H9 (cell line): ENCODE data around the gene OTX2. TPM values are rescaled to one million over a fixed set of nuclear protein-coding genes. Genes with fewer than 3 reads are reported as not detected.

Experiments used
- DNase-seq: peaks from one replicate; pipeline ENCODE4 v3.0.0-alpha.2; 2017
- H2AFZ ChIP-seq: one replicate; pipeline ENCODE4 v1.6.1; 2013; ENCODE audit warnings: mild to moderate bottlenecking, low read length, control low read depth, moderate library complexity
- H2AK5ac ChIP-seq: 2 replicates; pipeline ENCODE4 v1.6.1; 2013; ENCODE audit warnings: low read length, control low read depth, mixed read lengths; ENCODE audit not compliant: insufficient read length
- H2BK120ac ChIP-seq: one replicate; pipeline ENCODE4 v1.6.1; 2013; ENCODE audit warnings: low read depth, mild to moderate bottlenecking, low read length, control low read depth, inconsistent platforms; ENCODE audit not compliant: poor library complexity, severe bottlenecking
- H2BK12ac ChIP-seq: 2 replicates; pipeline ENCODE4 v1.6.1; 2013; ENCODE audit warnings: low read length, control low read depth, mixed read lengths, low read depth; ENCODE audit not compliant: insufficient read length
- H2BK15ac ChIP-seq: 2 replicates; pipeline ENCODE4 v1.6.1; 2013; ENCODE audit warnings: low read depth, low read length, control low read depth
- H2BK20ac ChIP-seq: one replicate; pipeline ENCODE4 v1.6.1; 2013; ENCODE audit warnings: low read depth, mild to moderate bottlenecking, low read length, control low read depth, inconsistent platforms; ENCODE audit not compliant: poor library complexity, severe bottlenecking
- H2BK5ac ChIP-seq: 2 replicates; pipeline ENCODE4 v1.6.1; 2013; ENCODE audit warnings: low read length, control low read depth, mixed read lengths; ENCODE audit not compliant: insufficient read length
- H3K14ac ChIP-seq: 2 replicates; pipeline ENCODE4 v1.6.1; 2013; ENCODE audit warnings: low read length, control low read depth; ENCODE audit not compliant: insufficient read depth
- H3K18ac ChIP-seq: 2 replicates; pipeline ENCODE4 v1.6.1; 2013; ENCODE audit warnings: low read depth, mild to moderate bottlenecking, mixed read lengths, low read length, control low read depth; ENCODE audit not compliant: insufficient read length
- H3K23ac ChIP-seq: 2 replicates; pipeline ENCODE4 v1.6.1; 2013; ENCODE audit warnings: low read length, control low read depth, mixed read lengths, low read depth; ENCODE audit not compliant: insufficient read length
- H3K23me2 ChIP-seq: 2 replicates; pipeline ENCODE4 v1.6.1; 2013; ENCODE audit warnings: low read depth, mild to moderate bottlenecking, mixed read lengths, low read length, control low read depth; ENCODE audit not compliant: insufficient read length, poor library complexity, severe bottlenecking
- H3K27ac ChIP-seq: 2 replicates; pipeline ENCODE4 v1.5.1; 2013; ENCODE audit warnings: low read length, control low read depth, mixed read lengths, low read depth; ENCODE audit not compliant: insufficient read length
- H3K27me3 ChIP-seq: 2 replicates; pipeline ENCODE4 v1.6.1; 2013; ENCODE audit warnings: low read length, control low read depth, inconsistent platforms; ENCODE audit not compliant: insufficient read depth
- H3K4ac ChIP-seq: 2 replicates; pipeline ENCODE4 v1.6.1; 2013; ENCODE audit warnings: low read depth, mild to moderate bottlenecking, control low read depth, inconsistent platforms, low read length, moderate library complexity
- H3K4me1 ChIP-seq: 2 replicates; pipeline ENCODE4 v1.6.1; 2013; ENCODE audit warnings: low read length, control low read depth, inconsistent platforms; ENCODE audit not compliant: insufficient read depth
- H3K4me2 ChIP-seq: 2 replicates; pipeline ENCODE4 v1.6.1; 2013; ENCODE audit warnings: low read length, control low read depth, mixed read lengths; ENCODE audit not compliant: insufficient read length, insufficient read depth
- H3K56ac ChIP-seq: 2 replicates; pipeline ENCODE4 v1.6.1; 2013; ENCODE audit warnings: low read depth, mild to moderate bottlenecking, mixed read lengths, low read length, control low read depth; ENCODE audit not compliant: insufficient read length
- H3K79me1 ChIP-seq: 2 replicates; pipeline ENCODE4 v1.6.1; 2013; ENCODE audit warnings: low read depth, mild to moderate bottlenecking, moderate library complexity, low read length, control low read depth, inconsistent platforms; ENCODE audit not compliant: insufficient read depth, poor library complexity, severe bottlenecking
- H3K79me2 ChIP-seq: 2 replicates; pipeline ENCODE4 v1.6.1; 2013; ENCODE audit warnings: low read length, control low read depth, inconsistent platforms; ENCODE audit not compliant: insufficient read depth
- H3K9ac ChIP-seq: 2 replicates; pipeline ENCODE4 v1.6.1; 2013; ENCODE audit warnings: low read length, control low read depth, mixed read lengths; ENCODE audit not compliant: insufficient read length; ENCODE audit errors: extremely low read depth
- H3K9me3 ChIP-seq: one replicate; pipeline ENCODE4 v1.6.1; 2013; ENCODE audit warnings: low read depth, low read length, inconsistent platforms; ENCODE audit not compliant: control insufficient read depth
- H3T11ph ChIP-seq: one replicate; pipeline ENCODE4 v1.6.1; 2013; ENCODE audit warnings: mild to moderate bottlenecking, low read length, control low read depth, inconsistent platforms
- H4K20me1 ChIP-seq: one replicate; pipeline ENCODE4 v1.6.1; 2013; ENCODE audit not compliant: control insufficient read depth, insufficient read length, insufficient read depth
- H4K5ac ChIP-seq: 2 replicates; pipeline ENCODE4 v1.6.1; 2013; ENCODE audit warnings: low read depth, mild to moderate bottlenecking, mixed read lengths, low read length, control low read depth; ENCODE audit not compliant: insufficient read length
- H4K8ac ChIP-seq: replicated peaks from 2 replicates; pipeline ENCODE4 v1.6.1; 2013; ENCODE audit warnings: low read length, control low read depth, mixed read lengths, low read depth; ENCODE audit not compliant: insufficient read length
- H4K91ac ChIP-seq: 2 replicates; pipeline ENCODE4 v1.6.1; 2013; ENCODE audit warnings: low read depth, mild to moderate bottlenecking, moderate library complexity, mixed read lengths, low read length, control low read depth; ENCODE audit not compliant: insufficient read length
- H3K27ac Mint-ChIP-seq, 3 experiments: 2 replicates in 2 of 3; 3 replicates in 1 of 3; pipeline ENCODE4 v1.8.0; 2020 to 2021; ENCODE audit warnings: mixed read lengths in 3 of 3, mild to moderate bottlenecking in 1 of 3, moderate library complexity in 1 of 3
- H3K27me3 Mint-ChIP-seq: 2 replicates; pipeline ENCODE4 v1.8.0; 2021; ENCODE audit warnings: low read depth, mild to moderate bottlenecking, moderate library complexity, mixed read lengths
- H3K36me3 Mint-ChIP-seq, 3 experiments: 2 replicates in 2 of 3; 3 replicates in 1 of 3; pipeline ENCODE4 v1.8.0; 2020 to 2021; ENCODE audit warnings: low read depth in 3 of 3, mixed read lengths in 3 of 3; ENCODE audit not compliant: insufficient read depth in 1 of 3
- H3K4me1 Mint-ChIP-seq, 2 experiments: 2 replicates each; pipeline ENCODE4 v1.8.0; 2020; ENCODE audit warnings: mixed read lengths in 2 of 2
- H3K4me3 Mint-ChIP-seq, 2 experiments: 2 replicates in 1 of 2; 3 replicates in 1 of 2; pipeline ENCODE4 v1.8.0; 2020 to 2021; ENCODE audit warnings: mild to moderate bottlenecking in 2 of 2, mixed read lengths in 2 of 2, moderate library complexity in 1 of 2
- H3K9me3 Mint-ChIP-seq, 2 experiments: 2 replicates in 1 of 2; 3 replicates in 1 of 2; pipeline ENCODE4 v1.8.0; 2020; ENCODE audit warnings: mild to moderate bottlenecking in 2 of 2, mixed read lengths in 2 of 2, moderate library complexity in 1 of 2
- CTCF ChIP-seq: fragments of 200-600 bp; sonication (generic); conservative IDR thresholded peaks from 3 replicates; pipeline ENCODE4 v1.8.0; 2021; ENCODE audit warnings: antibody characterized with exemption, mild to moderate bottlenecking
- WGBS: extraction: QIAGEN DNeasy Blood & Tissue Kit; methylation state at CpG from one replicate; pipeline ENCODE4 v1.1.7; 2013; ENCODE audit warnings: missing lambda C conversion rate, low lambda C conversion rate, mixed read lengths; ENCODE audit not compliant: insufficient read length; ENCODE audit errors: extremely low coverage; 5-methylcytosine and 5-hydroxymethylcytosine counted together
- total RNA-seq: library from RNA; stranded (reverse); gene quantifications from 2 replicates; pipeline ENCODE4 v1.2.1, GENCODE V29; 2021

The OTX2 gene
- total RNA-seq, 1 experiment from 2014 or later = 193 TPM

GRCh38 chr14:56803816-56804535, 6.3 kb downstream of the OTX2 start:
- Histone ChIP-seq H2BK15ac (no peak overlapping the region; the same call in 1 of the 2 replicates), H3K56ac (no peak overlapping the region), H4K8ac (no peak overlapping the region), H3K27me3 (peaks cover 49% of the 10 kb centered on the region; the same call in 1 of the 2 replicates), H3K23ac (no peak overlapping the region), H3K4me1 (peaks cover 12% of the 10 kb centered on the region), H3K79me1 (peaks cover 3% of the 10 kb centered on the region), H2BK12ac (no peak overlapping the region), H3K23me2 (peaks cover 54% of the 10 kb centered on the region), H4K5ac (no peak overlapping the region), H4K20me1 (peaks cover 2% of the 10 kb centered on the region), H3K79me2 (peaks cover 6% of the 10 kb centered on the region; the same call in 1 of the 2 replicates), H3K27ac (no peak overlapping the region), H4K91ac (no peak overlapping the region), H3K18ac (no peak overlapping the region), H3K4ac (no peak overlapping the region), H3K9me3 (no peaks in the 10 kb centered on the region), H3T11ph (no peak overlapping the region), H3K4me2 (peak overlapping the region; percentile 94), H2AFZ (no peak overlapping the region), H2BK20ac (no peak overlapping the region), H2BK5ac (no peak overlapping the region), H3K9ac (peak overlapping the region; percentile 12), H2AK5ac (no peak overlapping the region), H2BK120ac (no peak overlapping the region), H3K14ac (0 out of 2 replicates have a peak overlapping the region, but pooled peaks have one; percentile 13)
- DNase-seq = no peak
- Mint-ChIP-seq H3K36me3 (peaks cover 38 to 72% (median 71%) of the 10 kb centered on the region in 3 experiments), H3K4me1 (peaks cover 67 to 79% of the 10 kb centered on the region in 2 experiments), H3K27ac (peak overlapping the region; percentile 91 to 96 (median 94); a peak in 6 of 7 replicates), H3K9me3 (peaks cover 0 to 3% of the 10 kb centered on the region in 2 experiments; a peak in 2 of 5 replicates), H3K4me3 (peak overlapping the region; percentile 85 to 97), H3K27me3 (peaks cover 21% of the 10 kb centered on the region)
- no CpG with 5 or more reads among the region's 29 CpGs for WGBS
- no peak for TF ChIP-seq CTCF
